Neural cell (in vitro differentiated cells): ENCODE data around the gene ABCB8. TPM values are rescaled to one million over a fixed set of nuclear protein-coding genes. Genes with fewer than 3 reads are reported as not detected.
A peak's percentile ranks its signal among the peaks of the same experiment; 100 is the strongest.

Source experiments
- H2AFZ ChIP-seq: fragments of 200-600, 300-800 bp; sonication (generic), shearing (Covaris generic); 2 replicates; pipeline ENCODE4 v1.6.0; 2014; ENCODE audit warnings: low read depth, mild to moderate bottlenecking, antibody characterized with exemption, low read length, moderate library complexity
- H3F3A ChIP-seq: fragments of 200-600 bp; shearing (Covaris generic); 2 replicates; pipeline ENCODE4 v1.6.1; 2016; ENCODE audit warnings: mild to moderate bottlenecking, moderate library complexity, mixed read lengths, antibody characterized with exemption, low read length; ENCODE audit not compliant: insufficient read depth, poor library complexity, severe bottlenecking
- H3K27ac ChIP-seq: fragments of 200-600, 300-800 bp; sonication (generic), shearing (Covaris generic); 2 replicates; pipeline ENCODE4 v1.5.1; 2014; ENCODE audit warnings: mild to moderate bottlenecking, low read length, moderate library complexity
- H3K27me3 ChIP-seq: fragments of 300-800, 200-600 bp; sonication (generic), shearing (Covaris generic); 2 replicates; pipeline ENCODE4 v1.6.0; 2014; ENCODE audit warnings: mild to moderate bottlenecking, low read depth, low read length, moderate library complexity; ENCODE audit not compliant: insufficient read depth
- H3K36me3 ChIP-seq: fragments of 300-800, 200-600 bp; sonication (generic), shearing (Covaris generic); 2 replicates; pipeline ENCODE4 v1.5.1; 2014; ENCODE audit warnings: mild to moderate bottlenecking, antibody characterized with exemption, low read length, moderate library complexity; ENCODE audit not compliant: insufficient read depth
- H3K4me2 ChIP-seq: fragments of 300-800, 200-600 bp; sonication (generic), shearing (Covaris generic); 2 replicates; pipeline ENCODE4 v1.6.0; 2014; ENCODE audit warnings: mild to moderate bottlenecking, low read length
- H3K4me3 ChIP-seq: fragments of 300-800, 200-600 bp; sonication (generic), shearing (Covaris generic); 2 replicates; pipeline ENCODE4 v1.5.1; 2014; ENCODE audit warnings: mild to moderate bottlenecking, low read length, moderate library complexity
- H3K79me2 ChIP-seq: fragments of 200-600 bp; shearing (Covaris generic); replicated peaks from 2 replicates; pipeline ENCODE4 v1.6.0; 2014; ENCODE audit warnings: mild to moderate bottlenecking, low read length, moderate library complexity; ENCODE audit not compliant: insufficient read depth
- H3K9ac ChIP-seq: fragments of 300-800, 200-600 bp; sonication (generic), shearing (Covaris generic); 2 replicates; pipeline ENCODE4 v1.6.1; 2016; ENCODE audit warnings: mild to moderate bottlenecking, low read length, mixed read lengths
- H3K9me2 ChIP-seq: fragments of 200-600 bp; shearing (Covaris generic); 2 replicates; pipeline ENCODE4 v1.6.1; 2016; ENCODE audit warnings: mild to moderate bottlenecking, low read length, mixed read lengths; ENCODE audit not compliant: insufficient read depth
- H3K9me3 ChIP-seq: fragments of 200-600, 300-800 bp; sonication (generic), shearing (Covaris generic); 2 replicates; pipeline ENCODE4 v1.6.1; 2016; ENCODE audit warnings: mild to moderate bottlenecking, mixed run types, low read length, moderate library complexity, mixed read lengths
- H4K20me1 ChIP-seq: fragments of 200-600 bp; shearing (Covaris generic); 2 replicates; pipeline ENCODE4 v1.6.1; 2016; ENCODE audit warnings: mild to moderate bottlenecking, mixed run types; ENCODE audit not compliant: insufficient read depth
- EP300 ChIP-seq: fragments of 450-650 bp; conservative IDR thresholded peaks from 2 replicates; pipeline ENCODE4 v1.6.1; 2014; ENCODE audit warnings: antibody characterized with exemption, mild to moderate bottlenecking, moderate library complexity; ENCODE audit not compliant: poor library complexity, severe bottlenecking
- EZH2 ChIP-seq: fragments of 200-600, 300-800 bp; shearing (Covaris generic), sonication (generic); IDR thresholded peaks from 2 replicates; pipeline ENCODE4 v1.6.1; 2014; ENCODE audit warnings: antibody characterized with exemption, low read length, borderline replicate concordance, mild to moderate bottlenecking; ENCODE audit not compliant: insufficient read depth, poor library complexity, severe bottlenecking
- MXI1 ChIP-seq: fragments of 450-650 bp; conservative IDR thresholded peaks from 2 replicates; pipeline ENCODE4 v1.6.1; 2014; ENCODE audit warnings: antibody characterized with exemption, mild to moderate bottlenecking; ENCODE audit not compliant: poor library complexity, severe bottlenecking
- POLR2AphosphoS5 ChIP-seq: IDR thresholded peaks from 2 replicates; pipeline ENCODE4 v1.6.1; 2012
- RAD21 ChIP-seq: fragments of 450-650 bp; conservative IDR thresholded peaks from 2 replicates; pipeline ENCODE4 v1.6.1; 2014; ENCODE audit warnings: antibody characterized with exemption, mild to moderate bottlenecking, moderate library complexity
- SMC3 ChIP-seq: fragments of 450-650 bp; conservative IDR thresholded peaks from 2 replicates; pipeline ENCODE4 v1.6.1; 2014; ENCODE audit warnings: antibody characterized with exemption, mild to moderate bottlenecking, moderate library complexity; ENCODE audit not compliant: poor library complexity
- TAF1 ChIP-seq: IDR thresholded peaks from 2 replicates; pipeline ENCODE4 v1.6.1; 2012; ENCODE audit warnings: low read depth
- polyA plus RNA-seq: library from polyadenylated mRNA; depleted of rRNA; stranded (reverse); fragments of >200 nt; gene quantifications from 2 replicates; pipeline ENCODE4 v1.2.3, GENCODE V29; 2014
- TF ChIP-seq, protein P1 (sequence below): IDR thresholded peaks from 2 replicates; pipeline ENCODE4 v1.6.1; 2012; ENCODE audit warnings: borderline replicate concordance
- TF ChIP-seq, protein P2 (sequence below): fragments of 450-650 bp; IDR thresholded peaks from 2 replicates; pipeline ENCODE4 v1.5.1; 2014; ENCODE audit warnings: antibody characterized with exemption, mild to moderate bottlenecking, moderate library complexity; ENCODE audit not compliant: poor library complexity, severe bottlenecking

The ABCB8 gene
- polyA plus RNA-seq, 1 donor from 2014 or later: 40.5 TPM

DNA sequence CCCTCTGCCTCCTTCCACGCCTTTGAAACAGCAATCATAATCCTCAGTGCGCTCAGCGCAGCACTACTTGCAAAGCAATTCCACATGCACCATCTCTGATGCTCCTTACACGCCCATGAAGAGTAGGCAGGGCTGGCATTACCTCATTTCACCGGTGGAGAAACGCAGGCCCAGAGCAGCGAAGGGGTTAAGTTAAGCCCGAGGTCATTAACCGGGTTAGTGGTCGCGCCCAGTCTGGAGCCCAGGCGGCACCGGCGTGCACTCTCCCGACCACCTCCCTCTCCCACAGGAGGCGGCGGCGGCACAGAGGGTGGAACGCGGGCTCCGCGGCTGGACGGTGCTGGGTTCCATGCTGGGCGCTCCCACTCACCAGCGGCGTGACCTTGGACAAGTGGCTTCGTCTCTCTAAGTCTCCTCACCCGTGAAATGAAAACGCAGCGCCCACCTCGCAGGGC is 51.8 kb downstream of the ABCB8 start:
- Histone ChIP-seq H3K36me3 (no peaks in the 10 kb centered on the region), H2AFZ (peak overlapping the region; percentile 51)

DNA sequence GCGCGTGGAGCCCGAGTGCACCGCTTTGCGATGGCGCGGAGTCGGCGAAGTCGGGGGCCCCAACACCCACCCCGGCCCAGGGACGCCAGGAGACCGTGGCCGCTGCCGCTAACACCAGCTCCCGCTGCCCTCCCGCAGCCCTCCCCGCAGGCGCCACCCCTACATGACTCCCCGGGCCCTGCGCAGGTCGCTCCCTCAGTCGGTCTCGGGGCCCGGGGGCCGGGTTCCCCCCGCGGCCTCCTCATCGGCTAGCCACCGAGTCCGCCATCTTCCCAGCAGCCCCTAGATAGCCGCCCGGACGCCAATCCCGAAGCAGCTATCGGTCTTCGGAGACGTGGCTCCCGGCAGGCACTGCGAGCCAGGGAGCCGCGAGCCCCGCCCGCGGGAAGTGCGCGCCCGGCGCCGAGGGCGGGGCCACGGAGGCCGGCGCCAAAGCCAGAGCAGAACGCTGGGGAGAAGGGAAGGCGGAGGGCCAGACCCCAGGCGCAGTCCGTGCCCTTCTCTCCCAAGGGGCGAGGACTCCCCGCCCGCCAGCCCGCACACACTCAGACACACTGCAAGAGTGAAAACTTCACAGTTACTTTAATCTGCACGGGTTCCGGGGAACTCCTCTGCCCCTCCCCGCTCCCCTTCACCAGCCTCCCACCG is 52.4 kb downstream of the ABCB8 start, which contains the start of gene FASTK:
TSS of gene FASTK (minus strand) at position 288 of the 648 bp plus-strand sequence. CDS start at position 245, 43 bp downstream.
- Histone ChIP-seq H3K9me2 (no peaks in the 10 kb centered on the region), H3K4me3 (peak within 1 kb of the TSS; percentile 91), H3K4me2 (peak within 1 kb of the TSS; percentile 74), H3F3A (no peaks in the 10 kb centered on the region), H2AFZ (peak within 1 kb of the TSS; percentile 51), H3K9ac (peak within 1 kb of the TSS; percentile 85), H3K27me3 (no peaks in the 10 kb centered on the region), H3K79me2 (peaks cover 13% of the 10 kb centered on the region), H4K20me1 (no peaks in the 10 kb centered on the region), H3K36me3 (no peaks in the 10 kb centered on the region), H3K9me3 (no peaks in the 10 kb centered on the region), H3K27ac (peak within 1 kb of the TSS; percentile 78)
- TF ChIP-seq, protein P1, sequence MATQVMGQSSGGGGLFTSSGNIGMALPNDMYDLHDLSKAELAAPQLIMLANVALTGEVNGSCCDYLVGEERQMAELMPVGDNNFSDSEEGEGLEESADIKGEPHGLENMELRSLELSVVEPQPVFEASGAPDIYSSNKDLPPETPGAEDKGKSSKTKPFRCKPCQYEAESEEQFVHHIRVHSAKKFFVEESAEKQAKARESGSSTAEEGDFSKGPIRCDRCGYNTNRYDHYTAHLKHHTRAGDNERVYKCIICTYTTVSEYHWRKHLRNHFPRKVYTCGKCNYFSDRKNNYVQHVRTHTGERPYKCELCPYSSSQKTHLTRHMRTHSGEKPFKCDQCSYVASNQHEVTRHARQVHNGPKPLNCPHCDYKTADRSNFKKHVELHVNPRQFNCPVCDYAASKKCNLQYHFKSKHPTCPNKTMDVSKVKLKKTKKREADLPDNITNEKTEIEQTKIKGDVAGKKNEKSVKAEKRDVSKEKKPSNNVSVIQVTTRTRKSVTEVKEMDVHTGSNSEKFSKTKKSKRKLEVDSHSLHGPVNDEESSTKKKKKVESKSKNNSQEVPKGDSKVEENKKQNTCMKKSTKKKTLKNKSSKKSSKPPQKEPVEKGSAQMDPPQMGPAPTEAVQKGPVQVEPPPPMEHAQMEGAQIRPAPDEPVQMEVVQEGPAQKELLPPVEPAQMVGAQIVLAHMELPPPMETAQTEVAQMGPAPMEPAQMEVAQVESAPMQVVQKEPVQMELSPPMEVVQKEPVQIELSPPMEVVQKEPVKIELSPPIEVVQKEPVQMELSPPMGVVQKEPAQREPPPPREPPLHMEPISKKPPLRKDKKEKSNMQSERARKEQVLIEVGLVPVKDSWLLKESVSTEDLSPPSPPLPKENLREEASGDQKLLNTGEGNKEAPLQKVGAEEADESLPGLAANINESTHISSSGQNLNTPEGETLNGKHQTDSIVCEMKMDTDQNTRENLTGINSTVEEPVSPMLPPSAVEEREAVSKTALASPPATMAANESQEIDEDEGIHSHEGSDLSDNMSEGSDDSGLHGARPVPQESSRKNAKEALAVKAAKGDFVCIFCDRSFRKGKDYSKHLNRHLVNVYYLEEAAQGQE: peak; percentile 70
- TF ChIP-seq MXI1: peak; percentile 32
- TF ChIP-seq POLR2AphosphoS5: peak; percentile 88
- TF ChIP-seq TAF1: peak; percentile 59
- peak; percentile 38 for TF ChIP-seq EP300
- no peak for TF ChIP-seq SMC3

More for the DNA sequence above, 51.8 kb downstream of the ABCB8 start:
- H3K27me3 ChIP-seq: no peaks in the 10 kb centered on the region
- no peaks in the 10 kb centered on the region for H3K9me3 ChIP-seq
- TF ChIP-seq POLR2AphosphoS5 (no peak), EP300 (no peak), TAF1 (peak; percentile 59), RAD21 (no peak), EZH2 (no peak), MXI1 (no peak), SMC3 (no peak)
- TF ChIP-seq, protein P2, sequence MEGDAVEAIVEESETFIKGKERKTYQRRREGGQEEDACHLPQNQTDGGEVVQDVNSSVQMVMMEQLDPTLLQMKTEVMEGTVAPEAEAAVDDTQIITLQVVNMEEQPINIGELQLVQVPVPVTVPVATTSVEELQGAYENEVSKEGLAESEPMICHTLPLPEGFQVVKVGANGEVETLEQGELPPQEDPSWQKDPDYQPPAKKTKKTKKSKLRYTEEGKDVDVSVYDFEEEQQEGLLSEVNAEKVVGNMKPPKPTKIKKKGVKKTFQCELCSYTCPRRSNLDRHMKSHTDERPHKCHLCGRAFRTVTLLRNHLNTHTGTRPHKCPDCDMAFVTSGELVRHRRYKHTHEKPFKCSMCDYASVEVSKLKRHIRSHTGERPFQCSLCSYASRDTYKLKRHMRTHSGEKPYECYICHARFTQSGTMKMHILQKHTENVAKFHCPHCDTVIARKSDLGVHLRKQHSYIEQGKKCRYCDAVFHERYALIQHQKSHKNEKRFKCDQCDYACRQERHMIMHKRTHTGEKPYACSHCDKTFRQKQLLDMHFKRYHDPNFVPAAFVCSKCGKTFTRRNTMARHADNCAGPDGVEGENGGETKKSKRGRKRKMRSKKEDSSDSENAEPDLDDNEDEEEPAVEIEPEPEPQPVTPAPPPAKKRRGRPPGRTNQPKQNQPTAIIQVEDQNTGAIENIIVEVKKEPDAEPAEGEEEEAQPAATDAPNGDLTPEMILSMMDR: peak; percentile 12
- TF ChIP-seq, protein P1: no peak
- H4K20me1 ChIP-seq: no peaks in the 10 kb centered on the region
- no peaks in the 10 kb centered on the region for H3K9me2 ChIP-seq
- no peaks in the 10 kb centered on the region for H3F3A ChIP-seq
- peak overlapping the region; percentile 74 for H3K4me2 ChIP-seq
- H3K79me2 ChIP-seq: peaks cover 13% of the 10 kb centered on the region
- peak overlapping the region; percentile 85 for H3K9ac ChIP-seq
- peak overlapping the region; percentile 91 for H3K4me3 ChIP-seq
- H3K27ac ChIP-seq: peak overlapping the region; percentile 78
